IPS DF 19.7 (cell line): Measurements from ENCODE around the gene POU2F2.

Source experiments
- DNase-seq: peaks from one replicate; pipeline ENCODE4 v3.0.0-alpha.2; 2013; ENCODE audit warnings: low read depth, low spot score

Gene POU2F2

DNA sequence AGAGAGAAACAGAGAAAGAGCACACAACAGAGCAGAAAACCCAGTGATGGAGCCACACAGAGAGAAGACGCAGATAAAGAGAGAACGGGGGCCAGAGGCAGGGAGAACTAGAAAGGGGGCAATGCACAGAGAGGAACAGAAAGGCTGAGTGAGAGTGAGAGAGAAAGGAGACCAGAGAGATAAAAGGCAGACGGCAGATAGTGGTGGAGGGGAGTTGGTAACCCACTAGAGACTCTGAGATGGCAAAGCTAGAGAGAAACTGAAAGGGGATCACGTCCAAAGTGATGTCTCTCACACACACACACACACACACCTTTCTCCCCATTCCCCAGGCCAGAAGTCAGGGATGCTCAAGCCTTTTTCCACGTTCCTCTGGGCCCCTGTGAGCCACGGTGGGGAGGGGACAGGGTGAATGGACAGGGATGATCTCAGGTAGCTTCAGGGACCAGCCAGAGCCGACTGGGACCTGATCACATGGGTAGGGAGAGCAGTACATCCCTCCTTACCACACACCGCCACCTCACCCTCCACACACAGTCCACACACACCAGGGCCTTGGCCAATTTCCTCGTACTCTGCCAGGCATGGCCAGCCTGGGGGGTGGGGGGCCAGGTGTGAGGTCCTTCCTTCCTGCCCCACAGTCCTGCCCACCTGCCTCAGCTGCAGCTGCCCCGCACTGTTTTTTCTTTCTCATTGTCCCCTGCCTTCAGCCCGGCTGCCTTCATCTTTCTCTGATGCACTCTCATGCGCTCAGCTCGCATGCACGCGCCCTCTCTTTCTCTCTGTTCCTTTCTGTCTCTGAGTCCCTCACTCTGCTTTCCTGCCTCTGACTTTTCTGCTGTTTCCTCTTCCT is 22.5 kb upstream of the POU2F2 start:
- DNase-seq = no peak

DNA sequence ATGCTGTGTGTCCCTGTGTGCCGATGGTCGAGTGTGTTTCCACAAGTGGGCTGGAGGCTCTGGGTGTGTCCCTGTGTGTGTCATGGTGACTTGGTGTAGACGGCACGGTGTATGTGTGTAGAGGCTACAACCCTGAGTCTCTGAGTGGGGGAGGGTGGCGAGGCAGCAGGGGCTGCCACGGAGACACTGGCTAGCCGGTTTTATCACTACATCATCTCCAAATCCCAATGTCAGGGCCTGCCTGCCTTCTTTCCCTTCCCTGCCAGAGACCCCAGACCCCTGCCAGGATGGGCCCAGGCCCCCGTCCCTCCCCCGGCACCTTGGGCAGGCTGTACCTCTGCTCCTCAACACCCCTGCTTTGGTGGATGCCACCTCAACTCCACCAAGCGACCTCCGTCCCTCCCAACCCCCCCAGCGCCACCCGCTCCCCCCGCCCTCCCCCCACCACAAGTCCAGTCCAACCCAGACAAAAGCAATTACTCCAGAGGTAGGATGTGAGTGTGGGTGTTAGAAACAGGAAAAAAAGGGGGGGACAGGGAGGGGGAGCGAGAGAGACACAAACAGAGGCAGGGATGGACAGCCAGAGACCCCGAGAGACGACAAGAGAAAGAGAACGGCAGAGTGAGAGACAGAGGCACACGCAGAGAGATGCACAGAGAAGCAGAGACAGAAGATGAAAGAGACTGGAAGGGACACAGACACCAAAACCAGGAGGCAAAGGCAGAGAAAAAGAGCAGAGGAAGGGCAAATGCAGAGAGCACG is 21.6 kb upstream of the POU2F2 start:
- no peak for DNase-seq

DNA sequence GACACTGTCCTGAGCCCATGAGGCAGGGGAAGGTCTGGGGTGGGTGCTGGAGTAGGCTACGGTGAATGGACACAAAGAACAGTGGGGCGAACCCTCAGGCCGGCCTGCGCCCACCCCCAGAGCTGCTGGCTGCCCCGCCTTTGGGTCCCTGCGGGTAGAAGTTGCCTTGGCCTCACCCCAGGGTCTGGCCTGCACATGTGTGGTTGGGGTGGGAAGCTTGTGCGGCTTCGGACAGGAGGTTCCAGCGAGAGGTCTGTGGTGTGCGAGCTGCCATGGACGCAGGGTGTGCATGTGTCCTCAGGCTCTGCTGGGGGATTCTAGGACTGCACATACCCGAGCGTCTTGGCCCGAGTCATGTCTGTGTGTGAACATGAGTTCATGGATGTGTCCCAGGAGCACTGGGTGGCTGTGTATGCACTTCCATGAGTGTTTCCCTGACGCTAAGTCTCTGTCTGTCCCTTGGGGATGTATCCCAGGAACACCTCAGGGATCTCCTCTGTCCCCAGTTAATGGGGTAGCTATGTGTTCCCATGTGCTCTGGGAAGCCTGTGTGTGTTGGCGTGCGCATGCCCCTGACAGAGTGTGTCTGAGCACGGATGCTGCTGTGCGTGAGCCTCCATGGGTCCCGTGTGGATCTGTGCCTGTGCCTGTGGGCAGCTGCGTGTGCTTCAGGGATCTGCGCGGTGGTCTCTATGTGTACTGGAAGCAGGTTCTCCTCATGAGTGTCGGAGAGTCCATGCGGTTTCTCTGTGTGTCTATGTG is 20.8 kb upstream of the POU2F2 start:
- no peak for DNase-seq

DNA sequence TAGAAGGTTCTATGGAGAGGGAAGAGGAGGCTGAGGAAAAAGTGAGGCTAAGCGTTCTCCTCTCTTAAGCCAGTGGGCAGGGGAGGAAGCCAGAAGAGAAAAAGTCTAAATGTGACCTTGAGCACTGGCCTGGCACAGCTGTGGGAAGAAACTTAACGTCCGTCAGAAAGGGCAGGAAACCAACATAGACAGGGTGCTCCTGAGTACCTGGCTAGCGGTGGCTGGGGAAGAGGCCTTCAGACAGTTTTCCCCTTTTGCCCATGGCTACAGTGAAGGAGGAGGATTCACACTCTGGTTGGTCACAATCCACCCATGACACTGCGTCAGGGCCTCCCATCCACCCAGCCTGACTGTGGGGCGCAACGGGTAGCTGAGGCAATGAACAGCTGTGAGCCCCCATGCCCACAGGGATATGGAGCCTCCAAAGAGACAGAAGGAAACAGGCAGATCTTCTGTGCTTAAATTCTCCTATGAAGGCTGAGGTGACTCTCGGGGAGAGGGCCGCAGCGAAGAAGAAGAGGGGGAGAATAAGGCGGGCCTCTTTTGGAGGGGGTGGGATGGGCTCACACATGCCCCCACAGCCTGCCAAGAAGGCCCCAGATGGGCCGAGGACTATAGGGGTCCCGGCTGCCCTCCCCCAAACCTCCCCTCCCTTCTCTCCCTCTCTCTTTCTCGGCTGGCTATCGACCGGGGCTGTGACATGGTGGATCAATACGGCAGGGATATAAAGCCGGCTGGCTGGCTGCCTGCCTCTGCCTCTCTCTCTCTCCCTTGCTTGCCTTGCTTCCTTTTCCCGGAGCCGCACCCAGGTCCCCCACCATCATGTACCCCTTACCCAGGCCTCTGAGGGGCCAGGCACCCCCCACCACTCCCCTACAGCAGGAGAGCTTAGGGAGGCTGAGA is 19.8 kb upstream of the POU2F2 start:
- no peak for DNase-seq

DNA sequence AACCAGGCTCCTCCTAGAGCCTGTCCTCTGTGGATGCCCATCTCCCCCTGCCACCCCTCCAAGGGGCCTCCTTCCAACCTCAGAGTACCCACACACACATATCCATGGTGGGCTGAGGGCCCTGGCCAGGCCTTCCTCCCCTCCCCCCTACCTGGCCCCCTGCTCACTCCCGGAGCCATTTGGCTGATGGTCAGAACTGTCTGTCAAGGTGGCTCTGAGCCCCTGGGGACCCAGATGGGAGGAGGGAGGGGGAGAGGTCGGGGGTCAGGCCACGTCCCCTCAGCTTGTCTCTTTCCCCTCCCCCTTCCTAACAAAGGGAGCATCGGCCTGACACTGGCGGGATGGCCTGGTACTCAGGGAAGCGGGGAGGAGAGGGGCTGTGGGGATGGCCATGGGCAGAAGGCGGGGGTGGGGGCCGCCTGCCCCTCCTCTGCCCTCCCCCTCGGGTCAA is 18.7 kb upstream of the POU2F2 start:
- DNase-seq = no peak

DNA sequence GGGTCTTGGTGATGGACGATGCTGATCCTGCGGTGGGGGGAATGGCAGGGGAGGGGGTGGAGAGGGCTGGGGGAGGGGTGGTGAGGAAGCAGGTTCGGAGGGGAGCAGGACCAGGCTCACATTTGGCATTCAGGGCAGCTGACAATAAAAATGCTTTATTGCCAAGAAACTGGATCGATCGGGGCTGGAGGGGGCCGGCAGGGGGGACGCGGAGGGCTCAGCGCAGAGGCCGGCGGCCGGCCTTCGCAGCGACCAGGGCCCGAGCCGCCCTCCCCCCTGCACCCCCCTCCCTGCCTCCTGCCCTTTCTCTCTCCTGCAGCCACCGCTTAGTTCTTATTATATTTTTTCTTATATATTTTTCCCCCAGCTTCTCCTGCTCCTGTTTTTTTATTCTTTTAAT is 18.1 kb upstream of the POU2F2 start:
- no peak for DNase-seq

DNA sequence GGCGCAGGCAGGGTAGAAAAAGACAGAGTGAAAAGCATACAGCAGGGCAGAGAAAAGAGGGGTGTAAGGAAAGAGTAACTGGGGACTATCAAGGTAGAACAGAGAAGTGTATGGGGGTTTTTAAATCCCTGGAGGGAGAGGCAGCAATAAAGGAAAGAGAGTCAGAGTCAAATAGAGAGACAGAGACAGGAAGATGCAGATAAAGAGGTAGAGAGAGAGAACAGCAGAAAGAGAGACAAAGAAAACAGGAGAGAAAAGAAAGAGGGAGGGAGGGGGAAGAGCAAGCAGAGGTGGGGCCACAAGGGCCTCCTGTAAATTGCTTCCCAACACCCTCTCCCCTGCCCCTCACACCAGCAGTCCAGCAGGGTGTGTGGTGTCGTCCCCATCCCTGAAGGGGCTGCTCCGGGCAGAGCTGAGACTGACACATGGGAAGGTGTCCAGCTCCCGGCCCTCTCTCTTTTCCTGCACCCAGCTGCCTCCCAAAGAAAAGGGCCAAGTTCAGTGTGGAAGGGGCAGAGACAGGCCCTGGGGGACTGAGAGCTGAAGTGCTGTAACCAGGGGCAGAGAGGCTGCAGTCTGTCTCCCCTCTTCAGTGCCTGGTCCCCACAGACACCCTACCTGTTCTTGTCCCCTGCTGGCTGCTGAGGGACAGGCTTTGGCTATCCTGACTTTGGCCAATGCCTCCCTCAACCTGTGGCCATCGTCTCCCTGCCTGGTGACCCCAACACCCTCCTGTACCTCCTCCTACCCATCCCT is 17.4 kb upstream of the POU2F2 start:
- no peak for DNase-seq

DNA sequence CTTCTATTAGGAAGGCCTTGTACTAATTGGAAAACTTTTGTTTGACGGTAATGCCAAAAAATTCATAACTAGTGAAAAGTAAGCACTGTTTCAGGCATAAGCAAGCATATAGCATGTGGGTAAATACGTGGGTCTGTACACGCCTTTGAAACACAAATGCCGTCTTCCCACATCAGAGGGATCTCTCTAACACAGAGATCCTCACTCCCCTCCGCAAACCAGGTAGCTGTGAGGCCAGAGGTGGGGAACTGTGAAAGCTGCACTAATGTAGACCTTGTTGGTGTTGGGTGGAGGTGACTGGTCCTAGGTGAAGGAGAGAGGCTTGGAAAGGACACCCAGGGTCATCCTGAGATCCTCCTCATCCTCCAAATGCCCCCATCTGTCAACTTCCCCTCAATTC is 16.0 kb upstream of the POU2F2 start:
- DNase-seq = no peak

DNA sequence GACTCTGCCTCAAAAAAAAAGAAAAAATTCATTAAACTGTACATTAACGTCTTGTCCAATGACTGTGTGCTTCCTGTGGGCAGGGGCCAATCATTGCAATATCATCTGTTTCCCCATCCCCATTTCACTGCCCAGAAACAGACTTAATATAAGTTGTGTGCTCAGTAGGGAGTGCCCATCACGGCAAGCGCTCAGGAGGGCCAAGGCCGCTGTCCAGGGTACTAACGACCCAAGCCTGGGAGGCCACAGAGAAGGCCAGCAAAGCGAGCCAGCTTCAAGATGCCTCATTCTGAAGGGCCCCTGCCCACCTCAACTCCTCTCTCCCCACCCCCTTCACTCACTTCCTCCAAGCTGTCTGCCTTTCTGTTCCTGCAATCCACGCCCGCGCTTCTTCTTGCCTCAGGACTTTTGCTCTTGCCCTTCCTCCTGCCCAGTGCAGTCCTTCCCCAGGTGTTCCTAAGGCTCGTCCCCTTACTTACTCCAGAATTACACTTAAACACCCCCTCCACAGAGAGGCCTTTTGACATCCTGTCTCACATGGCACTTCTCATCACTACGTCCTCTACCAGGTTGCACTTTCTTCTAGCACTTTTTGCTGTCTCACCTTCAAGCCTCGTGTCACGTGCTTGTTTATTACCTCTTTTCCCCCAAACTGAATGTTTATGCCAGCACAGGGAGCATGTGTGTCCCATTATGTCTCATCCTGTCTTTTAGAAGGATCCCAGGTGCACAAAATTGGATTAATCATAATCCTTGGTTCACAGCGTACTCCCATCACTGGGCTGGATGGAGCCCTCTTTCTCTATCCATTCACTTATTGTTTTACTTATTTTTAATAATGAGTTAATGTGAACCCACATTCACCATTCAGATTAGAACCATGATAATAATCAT is 11.3 kb upstream of the POU2F2 start:
- DNase-seq = no peak

DNA sequence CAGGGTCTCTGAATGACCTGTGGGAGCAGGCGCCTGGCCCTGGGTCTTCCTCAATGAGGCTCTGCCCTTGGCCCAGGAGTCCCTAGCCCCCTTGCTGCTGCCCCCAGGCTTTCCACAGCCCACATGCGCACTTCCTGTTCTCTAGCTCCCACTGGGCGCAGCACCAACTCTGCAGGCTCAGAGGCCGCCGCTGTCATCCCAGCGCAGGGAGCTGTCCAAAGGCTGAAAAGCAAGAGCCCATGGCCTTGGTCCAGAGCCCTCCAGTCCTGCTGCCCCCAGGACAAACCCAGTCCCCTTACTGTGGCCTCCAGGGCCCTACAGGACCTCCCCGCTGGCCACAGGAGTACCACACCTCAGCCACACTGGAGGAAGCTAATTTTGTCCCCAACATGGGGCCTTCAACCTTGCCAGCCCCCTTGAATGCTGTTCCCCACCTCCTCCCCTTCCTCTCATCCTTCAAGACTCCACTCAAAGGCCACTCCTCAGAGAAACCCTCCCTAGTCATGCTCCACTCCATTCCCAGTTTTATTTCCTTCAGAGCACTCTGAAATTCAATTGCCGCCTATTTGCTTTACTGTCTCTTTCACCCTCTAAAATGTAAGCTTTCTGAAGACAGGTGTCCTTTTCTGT is 8.0 kb upstream of the POU2F2 start:
- no peak for DNase-seq

DNA sequence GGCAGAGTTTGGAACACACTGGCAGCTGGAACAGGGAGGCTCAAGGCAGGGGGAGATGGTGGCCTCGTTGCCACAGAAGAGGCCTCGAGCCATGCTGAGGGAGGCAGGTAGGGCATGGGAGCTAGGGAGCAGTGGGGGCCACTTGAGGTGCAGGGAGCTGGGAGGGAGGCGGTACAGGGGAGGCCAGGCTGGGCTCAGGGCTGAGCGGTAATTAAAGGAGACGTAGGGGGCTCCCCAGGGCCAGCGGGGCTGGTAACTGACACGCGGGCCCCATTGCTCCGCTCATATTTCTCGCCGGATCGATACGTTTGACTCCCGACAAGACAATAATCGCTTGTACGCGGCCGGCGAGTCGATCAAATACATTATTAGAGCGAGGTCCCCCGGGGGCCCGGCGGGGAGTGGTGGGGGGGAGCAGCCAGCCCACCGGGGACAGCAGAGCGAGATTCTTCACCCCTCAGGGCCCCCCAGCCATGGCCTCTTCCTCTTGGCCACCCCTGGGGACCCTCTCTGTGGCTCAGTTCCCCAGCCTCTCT is 2.4 kb upstream of the POU2F2 start:
- no peak for DNase-seq

DNA sequence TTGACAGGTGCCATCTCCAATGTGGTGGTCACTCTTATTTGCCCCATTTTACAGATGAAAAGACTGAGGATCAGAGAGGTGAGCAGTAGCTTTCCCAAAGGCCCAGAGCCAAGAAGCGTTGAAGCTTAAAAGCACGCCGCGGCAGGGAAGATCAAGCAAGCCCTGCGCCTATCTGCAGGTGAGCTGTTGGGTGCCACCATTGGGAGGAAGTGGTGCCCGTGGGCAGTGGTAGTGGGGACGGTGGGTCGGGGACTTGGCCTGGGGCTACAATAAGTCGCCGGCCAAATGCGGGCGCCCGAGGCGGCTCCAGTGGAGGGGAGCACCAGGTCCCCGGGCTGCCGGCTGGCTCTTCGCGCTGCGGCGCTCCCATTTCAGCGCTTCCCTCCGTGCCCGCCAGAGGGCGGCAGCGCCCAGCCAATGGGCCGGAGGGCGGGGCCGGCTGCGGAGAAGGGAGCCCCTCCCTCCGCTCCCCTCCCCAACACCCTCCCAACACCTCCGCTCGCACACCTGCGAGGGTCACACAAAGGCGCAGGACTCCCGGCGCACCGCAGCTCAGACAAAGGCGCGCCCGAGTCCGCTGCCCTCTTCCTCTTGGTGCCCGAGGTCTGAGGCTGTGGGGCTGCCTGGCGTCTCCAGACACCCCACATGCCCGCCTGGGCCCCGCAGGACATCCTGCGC is 744 bp upstream of the POU2F2 start:
- DNase-seq = no peak

DNA sequence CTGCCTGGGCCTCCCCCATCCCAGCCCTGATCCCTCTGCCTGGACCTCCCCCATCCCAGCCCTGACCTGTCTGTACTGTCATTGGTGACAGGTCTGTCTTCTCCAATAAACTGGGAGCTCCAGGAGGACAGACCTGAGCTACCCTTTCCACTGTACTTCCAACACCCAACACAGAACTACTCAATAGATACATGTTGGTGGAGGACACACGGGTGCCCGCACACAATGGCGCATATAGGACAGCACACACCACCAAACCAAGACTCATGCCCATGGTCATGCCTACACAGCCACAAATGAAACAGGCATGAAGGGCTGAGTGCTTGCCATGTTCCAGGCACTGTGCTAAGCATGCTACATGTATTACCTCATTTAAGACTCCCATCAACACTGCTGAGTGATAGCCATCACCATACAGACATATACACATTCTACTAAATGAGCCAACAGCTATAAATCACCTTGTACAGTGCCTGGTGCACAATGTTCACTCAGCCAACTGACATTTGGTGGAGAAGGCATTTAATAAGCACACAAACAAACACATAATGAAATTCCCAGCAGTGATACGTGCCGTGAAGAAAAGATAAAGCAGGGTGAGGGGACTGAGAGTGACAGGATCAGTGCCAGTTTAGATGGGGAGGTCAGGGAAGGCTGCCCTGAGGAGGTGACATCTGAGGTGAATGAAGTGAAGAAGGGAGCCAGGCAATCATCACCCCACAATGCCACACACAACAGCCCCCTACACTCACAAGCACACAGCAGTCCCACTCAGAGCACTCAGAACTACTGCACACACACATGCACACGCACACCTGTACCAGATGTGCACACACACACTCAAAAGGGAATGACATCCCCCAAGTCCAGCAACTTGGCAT is 857 bp downstream of the POU2F2 start:
- no peak for DNase-seq

DNA sequence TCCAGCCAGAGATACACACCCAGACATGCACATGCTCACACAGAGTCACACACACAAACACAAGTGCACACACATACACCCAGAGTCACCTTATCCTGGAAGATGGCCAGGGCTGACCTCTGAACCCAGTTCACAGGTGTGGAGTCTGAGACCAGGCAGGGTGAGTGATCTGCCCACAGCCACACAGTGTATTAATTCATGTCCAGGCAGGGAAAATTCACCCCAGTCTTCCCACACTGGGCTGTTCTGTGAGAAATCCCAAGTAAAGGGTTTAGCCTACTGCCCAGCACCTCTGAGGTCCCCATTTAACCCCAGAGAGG is 2.0 kb downstream of the POU2F2 start:
- no peak for DNase-seq

DNA sequence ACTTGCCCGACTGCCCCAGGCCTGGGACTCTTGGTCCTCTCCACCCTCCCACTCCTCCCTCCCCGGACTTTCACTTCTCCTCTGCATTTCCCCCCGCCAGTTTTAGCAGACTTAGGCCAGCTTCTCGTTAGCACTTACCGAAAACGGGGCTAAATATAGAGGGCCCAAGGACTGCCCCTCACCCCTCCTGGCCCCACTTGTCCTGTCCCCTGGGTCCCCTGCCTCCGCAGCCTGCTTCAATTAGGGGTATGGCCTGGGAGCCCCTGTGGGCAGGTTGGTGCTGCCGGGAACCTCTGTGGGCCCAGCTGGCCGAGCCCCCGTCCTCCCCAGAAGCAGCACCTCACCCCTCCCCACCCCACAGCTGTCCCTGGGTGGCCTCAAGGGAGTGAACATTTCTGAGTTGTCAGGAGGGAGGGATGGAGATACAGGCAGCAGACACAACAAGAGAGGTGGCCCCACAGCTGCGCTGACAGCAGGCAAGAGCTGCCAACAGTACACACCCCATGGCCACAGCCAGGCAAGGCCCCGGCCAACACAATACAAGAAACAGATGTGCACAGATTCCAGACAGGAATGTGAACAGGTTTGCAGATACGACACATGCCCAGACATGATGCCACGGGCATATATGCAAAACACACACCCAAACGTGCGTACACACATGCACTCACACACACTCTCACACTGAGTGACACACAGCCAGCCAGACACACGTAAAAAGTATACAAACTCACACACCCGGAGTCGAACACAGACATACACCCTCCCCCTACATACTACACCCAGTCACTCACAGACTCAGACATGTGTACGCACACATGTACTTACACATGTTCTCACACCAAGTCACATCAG is 2.6 kb downstream of the POU2F2 start:
- DNase-seq = no peak

DNA sequence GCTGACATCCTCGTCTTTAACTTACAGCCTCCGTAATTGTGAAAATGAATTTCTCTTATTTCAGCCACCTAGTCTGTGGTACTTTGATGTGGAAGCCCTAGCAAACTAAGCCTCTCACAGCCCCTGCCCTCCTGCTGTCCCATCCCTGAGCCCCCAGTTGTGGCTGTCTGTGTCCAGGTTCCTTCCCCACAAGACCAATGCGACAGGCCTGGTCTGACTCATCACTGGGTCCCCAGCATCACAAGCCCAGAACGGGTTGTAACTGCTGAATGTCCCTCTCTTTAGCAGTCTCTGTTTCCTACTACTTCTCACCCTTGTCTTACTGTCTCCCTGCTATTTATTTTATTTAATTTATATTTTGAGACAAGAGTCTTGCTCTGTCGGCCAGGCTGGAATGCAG is 5.7 kb downstream of the POU2F2 start:
- DNase-seq = no peak
